Lower leg skin (tissue), 3 donors: ENCODE measurements around the gene SORL1.

Experiments
- CTCF ChIP-seq, 3 donors: fragments of 450-650 bp; IDR thresholded peaks; one replicate each; pipeline ENCODE4 v1.5.1; 2016; ENCODE audit warnings: antibody characterized with exemption in 3 of 3, mild to moderate bottlenecking in 3 of 3, moderate library complexity in 2 of 3
- POLR2A ChIP-seq, 2 donors: fragments of 450-650 bp; IDR thresholded peaks; one replicate each; pipeline ENCODE4 v1.6.1; 2016 to 2017; ENCODE audit warnings: antibody characterized with exemption in 2 of 2, mild to moderate bottlenecking in 1 of 2, moderate library complexity in 1 of 2

- TF ChIP-seq CTCF (IDR thresholded peaks at IDR 0.05) = no peak
- TF ChIP-seq POLR2A (IDR thresholded peaks at IDR 0.05) = no peak
These were observed 15.9 kb downstream of the SORL1 start for GRCh38 chr11:121467965-121468364.
